SU-DHL-6 (cell line): Measurements from ENCODE around the gene GSG1.

Source experiments
- H2AFZ ChIP-seq: fragments of 200-600 bp; sonication (generic); 2 replicates; pipeline ENCODE4 v1.6.1; 2014; ENCODE audit warnings: low read depth, mild to moderate bottlenecking, moderate library complexity, mixed read lengths, antibody characterized with exemption, low read length; ENCODE audit not compliant: severe bottlenecking
- H3F3A ChIP-seq: fragments of 200-600 bp; shearing (Covaris generic); 2 replicates; pipeline ENCODE4 v1.6.0; 2016; ENCODE audit warnings: antibody characterized with exemption, mild to moderate bottlenecking; ENCODE audit not compliant: insufficient read depth
- H3K27ac ChIP-seq: fragments of 200-600 bp; sonication (generic); 2 replicates; pipeline ENCODE4 v1.5.1; 2016; ENCODE audit warnings: low read depth, mild to moderate bottlenecking, low read length, moderate library complexity, mixed read lengths
- H3K27me3 ChIP-seq: fragments of 200-600 bp; sonication (generic), shearing (Covaris generic); 2 replicates; pipeline ENCODE4 v1.6.0; 2014; ENCODE audit warnings: mild to moderate bottlenecking, low read length
- H3K36me3 ChIP-seq: fragments of 200-600 bp; sonication (generic); 2 replicates; pipeline ENCODE4 v1.6.1; 2014; ENCODE audit warnings: mild to moderate bottlenecking, low read length, mixed read lengths
- H3K4me2 ChIP-seq: fragments of 300-600, 200-600 bp; shearing (Covaris generic), sonication (generic); 2 replicates; pipeline ENCODE4 v1.6.0; 2014; ENCODE audit warnings: low read length, low read depth, mild to moderate bottlenecking; ENCODE audit not compliant: poor library complexity, severe bottlenecking
- H3K4me3 ChIP-seq: fragments of 200-600 bp; sonication (generic); 2 replicates; pipeline ENCODE4 v1.5.1; 2014; ENCODE audit warnings: antibody characterized with exemption, low read length, mild to moderate bottlenecking, mixed read lengths; ENCODE audit not compliant: insufficient read depth, poor library complexity, severe bottlenecking
- H3K79me2 ChIP-seq: fragments of 200-600 bp; sonication (generic); 2 replicates; pipeline ENCODE4 v1.6.1; 2014; ENCODE audit warnings: mild to moderate bottlenecking, low read length, moderate library complexity; ENCODE audit not compliant: insufficient read depth
- H3K9ac ChIP-seq: fragments of 200-600 bp; sonication (generic); 2 replicates; pipeline ENCODE4 v1.7.0; 2014; ENCODE audit warnings: mild to moderate bottlenecking, low read length
- H3K9me2 ChIP-seq: fragments of 200-600 bp; sonication (generic); replicated peaks from 2 replicates; pipeline ENCODE4 v1.6.1; 2014; ENCODE audit warnings: low read length; ENCODE audit not compliant: insufficient read depth
- H3K9me3 ChIP-seq: fragments of 200-600 bp; sonication (generic); 2 replicates; pipeline ENCODE4 v1.6.1; 2014; ENCODE audit warnings: low read length, mixed read lengths; ENCODE audit not compliant: insufficient read depth
- H4K20me1 ChIP-seq: fragments of 200-600 bp; sonication (generic); 2 replicates; pipeline ENCODE4 v1.6.1; 2014; ENCODE audit warnings: low read depth, mild to moderate bottlenecking, antibody characterized with exemption, low read length, moderate library complexity, mixed read lengths
- EZH2phosphoT487 ChIP-seq: fragments of 200-600 bp; sonication (generic), shearing (Covaris generic); conservative IDR thresholded peaks from 2 replicates; pipeline ENCODE4 v1.6.1; 2018; ENCODE audit warnings: mild to moderate bottlenecking, antibody characterized with exemption, low read length, moderate library complexity, mixed read lengths
- TF ChIP-seq, protein P1 (sequence below): fragments of 200-600 bp; sonication (generic); IDR thresholded peaks from one replicate; pipeline ENCODE4 v1.5.1; 2017; ENCODE audit warnings: antibody characterized with exemption, mild to moderate bottlenecking, low read length, moderate library complexity; ENCODE audit not compliant: insufficient read depth, poor library complexity, severe bottlenecking

The GSG1 gene

DNA sequence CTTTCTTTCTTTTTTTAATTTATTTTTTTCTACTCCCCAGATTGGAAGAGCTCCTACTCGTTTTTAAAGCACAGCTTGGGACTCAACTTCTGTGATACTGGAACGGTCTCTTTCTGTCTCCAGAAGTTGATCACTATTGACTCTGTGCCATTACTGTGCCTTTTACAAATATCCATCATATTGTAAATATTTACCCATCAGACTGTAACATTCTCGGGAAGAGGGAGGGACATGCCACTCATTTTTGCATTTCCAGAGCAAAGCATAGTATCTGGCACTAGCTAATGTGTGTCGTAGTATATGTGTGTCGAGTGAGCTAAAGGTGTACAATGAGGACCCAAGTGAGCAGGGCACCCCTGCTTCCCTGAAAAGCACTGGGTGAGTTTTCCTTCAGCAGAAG is 24.0 kb upstream of the GSG1 start:
- Histone ChIP-seq H4K20me1 (no peaks in the 10 kb centered on the region), H3F3A (no peaks in the 10 kb centered on the region), H3K4me2 (no peak overlapping the region), H3K9me3 (no peaks in the 10 kb centered on the region), H3K79me2 (no peaks in the 10 kb centered on the region), H3K27ac (no peak overlapping the region), H3K4me3 (no peak overlapping the region), H3K9me2 (no peaks in the 10 kb centered on the region), H3K36me3 (no peaks in the 10 kb centered on the region), H3K27me3 (no peaks in the 10 kb centered on the region), H2AFZ (no peak overlapping the region), H3K9ac (no peak overlapping the region)
- TF ChIP-seq EZH2phosphoT487: no peak

DNA sequence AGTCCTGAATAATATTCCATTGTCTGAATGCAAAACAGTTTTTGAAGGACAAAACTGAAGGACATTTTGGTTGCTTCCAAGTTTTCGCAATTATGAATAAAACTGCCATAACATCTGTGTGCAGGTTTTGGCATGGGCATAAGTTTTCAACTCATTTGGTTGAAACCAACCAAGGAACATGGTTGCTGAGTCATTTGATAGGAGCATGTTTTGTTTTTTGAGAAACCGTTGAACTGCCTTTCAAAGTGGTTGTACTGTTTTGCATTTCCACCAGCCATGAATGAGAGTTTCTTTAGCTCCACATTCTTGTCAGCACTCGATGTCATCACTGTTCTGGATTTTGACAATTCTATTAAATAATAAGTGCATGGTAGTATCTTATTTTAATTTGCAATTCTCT is 23.0 kb upstream of the GSG1 start:
- H2AFZ ChIP-seq: no peak overlapping the region
- H3F3A ChIP-seq: no peaks in the 10 kb centered on the region
- H3K4me2 ChIP-seq: no peak overlapping the region
- H3K79me2 ChIP-seq: no peaks in the 10 kb centered on the region
- no peak for TF ChIP-seq EZH2phosphoT487
- TF ChIP-seq, protein P1, sequence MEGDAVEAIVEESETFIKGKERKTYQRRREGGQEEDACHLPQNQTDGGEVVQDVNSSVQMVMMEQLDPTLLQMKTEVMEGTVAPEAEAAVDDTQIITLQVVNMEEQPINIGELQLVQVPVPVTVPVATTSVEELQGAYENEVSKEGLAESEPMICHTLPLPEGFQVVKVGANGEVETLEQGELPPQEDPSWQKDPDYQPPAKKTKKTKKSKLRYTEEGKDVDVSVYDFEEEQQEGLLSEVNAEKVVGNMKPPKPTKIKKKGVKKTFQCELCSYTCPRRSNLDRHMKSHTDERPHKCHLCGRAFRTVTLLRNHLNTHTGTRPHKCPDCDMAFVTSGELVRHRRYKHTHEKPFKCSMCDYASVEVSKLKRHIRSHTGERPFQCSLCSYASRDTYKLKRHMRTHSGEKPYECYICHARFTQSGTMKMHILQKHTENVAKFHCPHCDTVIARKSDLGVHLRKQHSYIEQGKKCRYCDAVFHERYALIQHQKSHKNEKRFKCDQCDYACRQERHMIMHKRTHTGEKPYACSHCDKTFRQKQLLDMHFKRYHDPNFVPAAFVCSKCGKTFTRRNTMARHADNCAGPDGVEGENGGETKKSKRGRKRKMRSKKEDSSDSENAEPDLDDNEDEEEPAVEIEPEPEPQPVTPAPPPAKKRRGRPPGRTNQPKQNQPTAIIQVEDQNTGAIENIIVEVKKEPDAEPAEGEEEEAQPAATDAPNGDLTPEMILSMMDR: no peak
- H3K27me3 ChIP-seq: no peaks in the 10 kb centered on the region
- no peak overlapping the region for H3K27ac ChIP-seq
- H3K36me3 ChIP-seq: no peaks in the 10 kb centered on the region
- no peaks in the 10 kb centered on the region for H3K9me3 ChIP-seq
- H3K9me2 ChIP-seq: no peaks in the 10 kb centered on the region
- H3K4me3 ChIP-seq: no peak overlapping the region
- no peaks in the 10 kb centered on the region for H4K20me1 ChIP-seq
- no peak overlapping the region for H3K9ac ChIP-seq

DNA sequence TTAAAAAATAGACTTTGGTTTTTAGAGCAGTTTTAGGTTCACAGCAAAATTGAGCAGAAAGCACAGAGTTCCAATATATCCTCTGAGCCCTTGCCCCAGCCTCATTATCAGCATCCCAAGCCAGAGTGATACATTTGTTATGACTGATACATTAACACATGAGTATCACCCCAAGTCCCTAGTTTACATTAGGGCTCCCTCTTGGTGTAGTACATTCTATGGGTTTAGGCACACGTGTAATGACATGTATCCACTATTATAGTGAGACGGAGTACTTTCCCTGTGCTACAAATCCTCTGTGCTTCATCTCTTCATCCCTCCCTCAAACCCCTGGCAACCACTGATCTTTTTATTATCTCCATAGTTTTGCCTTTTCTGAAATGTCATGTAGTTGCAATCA is 22.5 kb upstream of the GSG1 start:
- Histone ChIP-seq H3F3A (no peaks in the 10 kb centered on the region), H3K27me3 (no peaks in the 10 kb centered on the region), H3K9ac (no peak overlapping the region), H3K4me3 (no peak overlapping the region), H2AFZ (no peak overlapping the region), H3K9me2 (no peaks in the 10 kb centered on the region), H3K79me2 (no peaks in the 10 kb centered on the region), H4K20me1 (no peaks in the 10 kb centered on the region), H3K36me3 (no peaks in the 10 kb centered on the region), H3K27ac (no peak overlapping the region), H3K4me2 (no peak overlapping the region), H3K9me3 (no peaks in the 10 kb centered on the region)
- TF ChIP-seq, protein P1: no peak
- TF ChIP-seq EZH2phosphoT487: no peak

DNA sequence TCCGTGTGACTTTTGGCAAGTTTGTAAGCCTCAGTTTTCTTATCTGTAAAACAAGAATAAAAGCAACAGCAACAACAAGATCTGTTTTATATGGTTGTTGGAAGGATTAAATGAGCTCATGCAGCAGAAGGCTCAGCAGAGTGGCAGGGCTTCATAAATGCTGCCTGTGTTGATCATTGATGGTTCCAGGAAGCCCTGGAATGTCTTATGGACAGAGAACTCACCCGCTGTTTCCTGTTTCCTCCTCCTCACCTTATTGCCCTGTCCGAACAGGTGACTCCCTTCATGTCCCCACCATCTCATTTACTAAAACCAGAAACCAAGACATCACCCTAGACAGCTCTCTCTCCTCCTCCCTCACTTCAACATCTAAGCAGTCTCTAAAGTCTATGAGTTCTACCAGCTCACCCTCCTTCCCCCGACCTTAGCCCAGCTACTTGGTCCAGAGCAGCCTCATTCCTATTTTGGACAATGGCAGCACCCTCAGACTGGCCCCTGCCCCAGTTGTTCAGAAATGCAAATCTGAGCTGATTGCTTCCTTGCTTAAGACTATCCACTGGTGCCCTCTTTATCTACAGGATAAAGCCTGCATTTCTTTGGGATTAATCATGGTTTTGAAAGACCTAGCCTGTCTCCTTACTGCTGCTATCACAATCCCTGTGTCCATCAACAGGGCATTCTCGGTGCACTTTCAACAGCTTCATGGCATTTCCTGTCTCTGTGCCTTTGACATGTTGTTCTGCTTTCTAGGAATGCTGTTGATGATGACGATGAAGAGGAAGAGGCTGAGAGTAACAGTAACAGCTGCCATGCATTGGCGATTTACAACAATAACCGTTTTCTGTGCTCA is 21.4 kb upstream of the GSG1 start:
- Histone ChIP-seq H4K20me1 (no peaks in the 10 kb centered on the region), H3F3A (no peaks in the 10 kb centered on the region), H3K9me3 (no peaks in the 10 kb centered on the region), H3K27ac (no peak overlapping the region), H3K79me2 (no peaks in the 10 kb centered on the region), H3K9me2 (no peaks in the 10 kb centered on the region), H3K4me3 (no peak overlapping the region), H3K36me3 (no peaks in the 10 kb centered on the region), H3K9ac (no peak overlapping the region), H2AFZ (no peak overlapping the region), H3K27me3 (no peaks in the 10 kb centered on the region), H3K4me2 (no peak overlapping the region)
- no peak for TF ChIP-seq EZH2phosphoT487
- TF ChIP-seq, protein P1: no peak
